HG03060 (cell line): Measurements from ENCODE around the gene PPP1R26.
"Not testable (repeated sequence)": the region's sequence is repeated elsewhere in the genome, so short reads cannot be mapped to it uniquely, and the experiment has no call there.

Experiments
- ATAC-seq: cut with Tn5 transposase; IDR thresholded peaks from one replicate; pipeline ENCODE4 v1.9.1; 2021; ENCODE audit warnings: low read depth, moderate number of reproducible peaks; ENCODE audit not compliant: unreplicated experiment

PPP1R26 gene

GRCh38 chr9:135534192-135534711 lies 54.7 kb downstream of the PPP1R26 start:
- ATAC-seq = not testable (repeated sequence)

GRCh38 chr9:135534826-135535225 lies 55.2 kb downstream of the PPP1R26 start:
- ATAC-seq = not testable (repeated sequence)

- ATAC-seq = not testable (repeated sequence)
Observed at GRCh38 chr9:135535631-135536030, 56.0 kb downstream of the PPP1R26 start.

GRCh38 chr9:135536216-135536615 lies 56.6 kb downstream of the PPP1R26 start:
- no peak for ATAC-seq
